Thyroid gland (tissue), 4 donors: ENCODE measurements around the gene LCA5. TPM values are rescaled to one million over a fixed set of nuclear protein-coding genes. Genes with fewer than 3 reads are reported as not detected.

Experiments used
- DNase-seq, 2 donors: peaks; one replicate each; pipeline ENCODE4 v3.0.0-alpha.2; 2019
- H3K27ac ChIP-seq, 3 donors: fragments of 200-600 bp; sonication (generic); 1 replicate in 2 of 3; 2 replicates in 1 of 3; pipeline ENCODE4 v1.5.1; 2016 to 2019; ENCODE audit warnings: mild to moderate bottlenecking in 1 of 3, moderate library complexity in 1 of 3
- H3K27me3 ChIP-seq: fragments of 200-600 bp; sonication (generic); one replicate; pipeline ENCODE4 v1.5.1; 2019
- H3K36me3 ChIP-seq, 2 donors: fragments of 200-600 bp; sonication (generic); one replicate each; pipeline ENCODE4 v1.5.1; 2016 to 2019
- H3K4me1 ChIP-seq, 2 donors: fragments of 200-600 bp; sonication (generic); one replicate each; pipeline ENCODE4 v1.5.1; 2017 to 2019
- H3K4me3 ChIP-seq, 3 donors: fragments of 200-600 bp; sonication (generic); replicated peaks in 1 of 3; 1 replicate in 2 of 3; 2 replicates in 1 of 3; pipeline ENCODE4 v1.5.1; 2016; ENCODE audit warnings: mild to moderate bottlenecking in 1 of 3
- H3K9me3 ChIP-seq: fragments of 200-600 bp; sonication (generic); one replicate; pipeline ENCODE4 v1.5.1; 2017
- CTCF ChIP-seq, 6 experiments: fragments of 200-600 bp in 3 of 6; fragments of 450-650 bp in 3 of 6; sonication (generic) in 3 of 6; IDR thresholded peaks; one replicate each; pipeline ENCODE4 v1.5.1; 2016 to 2019; ENCODE audit warnings: antibody characterized with exemption in 6 of 6, mild to moderate bottlenecking in 2 of 6, inconsistent platforms in 1 of 6, moderate library complexity in 1 of 6
- POLR2A ChIP-seq, 2 donors: fragments of 450-650 bp; IDR thresholded peaks; one replicate each; pipeline ENCODE4 v1.6.1; 2017; ENCODE audit warnings: antibody characterized with exemption in 2 of 2, mild to moderate bottlenecking in 2 of 2, moderate library complexity in 1 of 2
- WGBS, 2 donors: methylation state at CpG; one replicate each; pipeline ENCODE4 v1.1.5; 2017; 5-methylcytosine and 5-hydroxymethylcytosine counted together
- intact Hi-C: fragments of 100-400 bp; cut with DNase I; formaldehyde crosslinking; loops from one replicate; pipeline ENCODE4 v1.15.1; 2023
- total RNA-seq, 4 donors: library from RNA; depleted of rRNA; stranded (reverse); fragments of >200 nt; gene quantifications; one replicate each; pipeline ENCODE4 v1.2.3, GENCODE V29; 2016

LCA5 gene
- total RNA-seq, 4 donors from 2014 or later = 13.7 to 18.8 (median 16.3) TPM

GRCh38 chr6:79512014-79512413, 25.2 kb downstream of the LCA5 start:
- H3K4me1 ChIP-seq = peaks cover 8 to 37% of the 10 kb centered on the region in 2 donors
- intact Hi-C loops = no loop called here
- no peaks in the 10 kb centered on the region for H3K27me3 ChIP-seq
- no peak overlapping the region for H3K4me3 ChIP-seq
- no peak overlapping the region for H3K27ac ChIP-seq
- no peak for DNase-seq
- TF ChIP-seq CTCF (IDR thresholded peaks at IDR 0.05) (no peak), POLR2A (IDR thresholded peaks at IDR 0.05) (no peak)
- 82 to 86% methylated on average over 6 of the region's 6 CpGs for WGBS, 2 donors
- H3K36me3 ChIP-seq = no peaks in the 10 kb centered on the region
- H3K9me3 ChIP-seq = no peaks in the 10 kb centered on the region

- WGBS, 2 donors = 46 to 91% methylated on average over 1 of the region's 1 CpG
- Histone ChIP-seq H3K4me1 (peaks cover 8 to 33% of the 10 kb centered on the region in 2 donors), H3K36me3 (no peaks in the 10 kb centered on the region), H3K4me3 (no peak overlapping the region), H3K9me3 (no peaks in the 10 kb centered on the region), H3K27me3 (no peaks in the 10 kb centered on the region), H3K27ac (no peak overlapping the region)
- TF ChIP-seq POLR2A (IDR thresholded peaks at IDR 0.05) (no peak), CTCF (IDR thresholded peaks at IDR 0.05) (no peak)
- intact Hi-C loops = no loop called here
- no peak for DNase-seq
These were observed 26.5 kb downstream of the LCA5 start for GRCh38 chr6:79510707-79511106.

GRCh38 chr6:79506251-79506650, 31.0 kb downstream of the LCA5 start:
- H3K9me3 ChIP-seq = no peaks in the 10 kb centered on the region
- H3K27ac ChIP-seq = no peak overlapping the region
- H3K36me3 ChIP-seq = no peaks in the 10 kb centered on the region
- H3K27me3 ChIP-seq = no peaks in the 10 kb centered on the region
- peaks cover 4 to 11% of the 10 kb centered on the region in 2 donors for H3K4me1 ChIP-seq
- intact Hi-C loops = no loop called here
- no peak for DNase-seq
- no peak overlapping the region for H3K4me3 ChIP-seq
- WGBS, 2 donors = 91 to 98% methylated on average over 1 of the region's 1 CpG
- no peak for TF ChIP-seq POLR2A (IDR thresholded peaks at IDR 0.05)
- TF ChIP-seq CTCF (IDR thresholded peaks at IDR 0.05) = no peak

- no peak for DNase-seq
- H3K27me3 ChIP-seq = no peaks in the 10 kb centered on the region
- H3K9me3 ChIP-seq = no peaks in the 10 kb centered on the region
- no peaks in the 10 kb centered on the region for H3K36me3 ChIP-seq
- no peak overlapping the region for H3K4me3 ChIP-seq
- TF ChIP-seq POLR2A (IDR thresholded peaks at IDR 0.05) = no peak
- no peak for TF ChIP-seq CTCF (IDR thresholded peaks at IDR 0.05)
- peak overlapping the region in 1 of 3 donors; percentile 39 for H3K27ac ChIP-seq
- intact Hi-C loops = no loop called here
- H3K4me1 ChIP-seq = peaks cover 5 to 12% of the 10 kb centered on the region in 2 donors
- WGBS, 2 donors = 89 to 93% methylated on average over 2 of the region's 2 CpGs
These were observed 32.9 kb downstream of the LCA5 start for GRCh38 chr6:79504372-79504771.

- Histone ChIP-seq H3K27ac (no peak overlapping the region), H3K4me1 (peaks cover 8 to 12% of the 10 kb centered on the region in 2 donors), H3K4me3 (no peak overlapping the region), H3K9me3 (no peaks in the 10 kb centered on the region), H3K27me3 (no peaks in the 10 kb centered on the region), H3K36me3 (no peaks in the 10 kb centered on the region)
- intact Hi-C loops = no loop called here
- TF ChIP-seq POLR2A (IDR thresholded peaks at IDR 0.05) (no peak), CTCF (IDR thresholded peaks at IDR 0.05) (no peak)
- DNase-seq = no peak
- 53 to 61% methylated on average over 1 of the region's 1 CpG for WGBS, 2 donors
These were observed 38.4 kb downstream of the LCA5 start for GRCh38 chr6:79498842-79499241.
